HG02852 (cell line): ENCODE results near the gene NUDT22.

Experiments used
- ATAC-seq: cut with Tn5 transposase; IDR thresholded peaks from one replicate; pipeline ENCODE4 v1.9.1; 2021; ENCODE audit warnings: mild to moderate bottlenecking, moderate library complexity; ENCODE audit not compliant: unreplicated experiment

NUDT22 gene

GRCh38 chr11:64241241-64241490, 15.1 kb downstream of the NUDT22 start:
- peak; percentile 62 for ATAC-seq

DNA sequence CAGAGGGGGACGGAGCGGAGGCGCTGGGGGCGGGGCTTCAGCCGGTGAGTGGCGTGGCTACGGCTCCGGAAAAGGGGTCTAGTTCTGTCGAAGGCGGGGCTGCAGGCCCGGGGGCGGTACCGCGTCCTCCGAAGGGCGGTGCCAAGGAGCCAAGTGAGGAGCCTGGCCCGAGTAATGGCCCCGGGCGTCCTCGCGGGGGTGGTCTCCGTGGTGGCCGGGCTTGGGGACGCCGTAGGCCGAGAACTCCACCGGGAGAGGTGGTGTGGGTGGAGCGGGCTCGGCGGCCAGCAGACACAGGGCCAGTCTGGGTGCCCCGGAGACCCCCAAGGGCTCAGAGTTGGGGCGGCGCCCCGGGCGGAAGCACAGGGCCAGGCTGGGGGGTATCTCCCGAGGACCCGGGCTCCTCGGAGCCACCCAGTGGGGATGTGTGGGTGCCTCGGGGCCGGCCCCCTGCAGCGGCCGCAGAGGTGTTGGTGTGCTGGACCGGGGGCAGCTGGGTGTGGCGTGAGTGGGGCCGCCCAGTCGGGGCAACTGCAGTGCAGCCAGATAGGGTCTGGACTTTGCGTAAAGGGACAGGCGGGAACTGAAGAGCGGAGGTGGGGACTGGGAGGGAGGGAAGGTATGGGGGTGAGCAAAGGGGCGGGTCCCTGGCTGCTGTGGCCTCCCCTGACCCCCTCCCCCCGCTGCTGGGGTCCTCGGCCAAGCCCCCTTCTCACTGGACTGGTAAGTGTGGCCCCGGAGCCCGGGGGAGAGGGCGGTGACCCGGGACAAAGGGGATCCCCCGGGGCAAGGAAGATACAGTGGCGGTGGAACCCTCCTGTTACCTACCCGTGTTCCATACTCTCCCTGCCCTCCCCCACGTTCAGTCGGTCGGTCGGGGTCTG, 15.7 kb downstream of the NUDT22 start:
- ATAC-seq, result peak; percentile 58

GRCh38 chr11:64243236-64243854, 17.3 kb downstream of the NUDT22 start:
- ATAC-seq, result no peak

GRCh38 chr11:64244107-64244506, 18.0 kb downstream of the NUDT22 start:
- ATAC-seq, result no peak

GRCh38 chr11:64244966-64245365, 18.9 kb downstream of the NUDT22 start:
- ATAC-seq, result no peak

- no peak for ATAC-seq
Measured at GRCh38 chr11:64245401-64245796, 19.3 kb downstream of the NUDT22 start.

DNA sequence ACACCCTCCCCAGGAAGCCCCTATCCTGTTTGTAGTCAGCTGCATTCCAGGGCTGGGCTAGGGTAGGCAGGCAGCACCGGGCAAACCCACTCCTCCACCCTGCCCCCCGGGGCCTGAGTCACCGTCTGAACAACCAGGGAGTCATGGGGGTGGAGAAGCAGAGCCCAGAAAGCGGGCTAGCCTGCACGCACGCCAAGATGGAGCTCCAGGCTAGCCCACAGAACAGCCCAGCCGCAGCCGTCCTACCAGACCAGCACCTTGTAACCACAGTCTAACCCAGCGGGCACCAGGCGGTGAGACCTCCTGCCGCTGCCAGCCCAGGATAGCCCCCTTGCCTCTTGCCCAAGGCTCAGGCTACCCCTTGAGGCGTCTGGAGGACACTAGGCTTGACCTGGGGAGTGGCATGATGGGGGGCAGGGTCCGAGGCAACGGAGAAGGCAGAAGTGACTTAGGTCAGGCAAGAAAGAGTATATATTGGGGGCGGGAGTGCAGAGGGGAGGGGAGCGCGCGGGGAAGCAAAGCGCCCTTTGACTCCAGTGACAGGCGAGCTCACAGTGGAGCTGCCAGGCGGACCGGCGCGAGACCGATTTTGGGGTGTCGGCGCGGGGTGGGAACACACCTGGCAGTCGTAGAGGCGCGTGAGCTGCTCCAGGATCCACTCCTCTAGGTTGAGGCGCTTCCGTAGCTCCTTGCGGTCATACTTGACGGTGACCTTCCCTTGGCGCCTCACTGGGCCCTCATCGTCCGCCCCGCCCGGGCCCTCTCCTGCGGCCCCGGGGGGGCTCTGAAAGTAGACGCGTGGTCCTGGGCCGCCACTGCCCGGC, 19.9 kb downstream of the NUDT22 start:
- no peak for ATAC-seq

DNA sequence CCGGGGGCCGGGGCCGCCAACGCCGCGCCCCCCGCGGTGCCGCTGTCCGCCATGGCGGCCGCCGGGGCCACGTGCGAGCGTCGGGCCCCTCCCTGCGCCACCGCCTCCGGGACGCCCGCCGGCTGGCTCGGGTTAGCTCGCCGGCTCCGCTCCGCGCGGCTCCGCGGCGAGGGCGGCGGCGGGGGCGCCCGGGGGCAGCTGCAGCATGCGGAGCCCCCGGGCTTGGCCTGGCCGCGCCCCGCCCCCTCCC, 20.5 kb downstream of the NUDT22 start:
- ATAC-seq, result peak; percentile 0

DNA sequence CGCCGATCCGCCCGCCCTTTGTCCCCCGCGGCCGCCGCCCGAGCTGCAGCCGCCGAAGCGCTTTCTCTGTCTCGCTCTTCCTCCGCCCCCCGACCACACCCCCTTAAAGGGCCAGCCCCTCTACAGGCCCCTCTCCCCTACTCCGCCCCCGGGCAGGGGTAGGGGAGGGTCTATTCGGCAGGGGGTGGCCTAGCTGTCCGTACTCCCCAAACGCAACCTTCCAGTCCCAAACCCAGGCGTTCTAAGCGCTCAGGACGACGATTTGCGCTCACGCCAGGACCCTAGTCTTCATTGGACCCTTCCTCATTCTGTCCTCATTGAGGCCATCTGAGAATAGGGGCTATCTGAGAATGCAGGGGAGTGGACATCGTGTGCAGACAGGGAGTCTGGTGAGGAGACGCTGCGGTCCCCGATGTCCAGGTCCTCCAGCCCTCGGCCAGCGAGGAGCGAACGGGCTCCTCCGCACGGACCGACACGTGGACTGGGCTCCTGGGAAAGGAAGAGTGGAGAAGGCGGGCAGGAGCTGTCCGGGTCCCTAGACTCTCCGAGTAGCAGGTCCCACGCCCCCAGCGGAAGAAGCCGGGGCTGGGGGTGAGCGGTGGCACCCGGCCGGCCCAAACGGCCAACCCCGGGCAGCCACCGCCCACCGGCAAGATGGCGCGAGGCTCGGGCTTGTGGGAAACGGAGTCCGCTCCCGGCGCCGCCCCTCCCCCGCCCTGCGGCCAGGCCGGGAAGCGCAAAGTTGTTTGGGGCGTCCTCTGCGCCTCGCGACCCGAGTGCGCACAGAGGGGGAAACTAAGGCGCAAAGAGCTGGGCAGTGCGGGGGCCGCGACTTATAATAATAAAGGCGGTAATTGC, 21.0 kb downstream of the NUDT22 start, which contains the start of gene PPP1R14B:
Gene PPP1R14B (minus strand): TSS at position 73 of the 858 bp plus-strand sequence. CDS start 270 bp downstream, outside the sequence.
- peak; percentile 37 for ATAC-seq

DNA sequence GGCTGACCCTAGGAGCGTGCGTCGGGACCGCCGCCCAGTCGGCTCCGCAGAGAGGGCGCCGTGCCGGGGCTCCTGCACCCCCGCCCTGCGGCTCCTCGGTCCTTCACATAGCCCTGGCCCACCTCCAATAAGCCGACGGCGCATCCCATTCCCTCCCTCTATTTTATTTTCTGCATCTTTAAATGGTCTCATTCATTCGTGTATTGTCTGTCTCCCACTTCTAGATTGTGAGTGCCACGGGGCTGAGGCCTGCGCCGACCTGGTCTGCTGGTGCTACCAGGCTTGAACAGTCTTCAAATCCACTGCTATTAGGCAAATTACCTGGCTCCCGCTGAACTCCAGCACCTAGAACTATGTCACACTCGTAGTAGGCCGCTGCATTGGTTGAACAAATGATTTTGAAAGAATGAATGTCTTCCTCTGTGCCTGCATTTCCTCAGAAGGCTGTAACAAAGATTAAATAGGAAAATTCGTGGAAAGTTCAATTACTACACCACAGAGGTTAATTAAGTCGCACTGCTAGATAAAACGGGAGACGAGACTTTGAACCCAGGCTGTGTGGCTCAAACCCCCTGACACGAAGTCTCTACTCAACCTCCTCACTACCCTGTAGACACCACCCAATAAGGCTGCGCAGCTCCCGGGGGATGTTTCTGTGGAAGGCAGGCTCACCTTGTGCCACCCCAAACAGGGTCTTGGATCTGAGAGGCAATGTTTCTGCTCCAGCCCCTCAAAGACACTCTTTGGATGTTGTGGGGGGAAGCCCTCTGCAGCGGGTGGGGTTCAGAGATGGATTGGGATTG, 21.9 kb downstream of the NUDT22 start:
- ATAC-seq, result no peak

DNA sequence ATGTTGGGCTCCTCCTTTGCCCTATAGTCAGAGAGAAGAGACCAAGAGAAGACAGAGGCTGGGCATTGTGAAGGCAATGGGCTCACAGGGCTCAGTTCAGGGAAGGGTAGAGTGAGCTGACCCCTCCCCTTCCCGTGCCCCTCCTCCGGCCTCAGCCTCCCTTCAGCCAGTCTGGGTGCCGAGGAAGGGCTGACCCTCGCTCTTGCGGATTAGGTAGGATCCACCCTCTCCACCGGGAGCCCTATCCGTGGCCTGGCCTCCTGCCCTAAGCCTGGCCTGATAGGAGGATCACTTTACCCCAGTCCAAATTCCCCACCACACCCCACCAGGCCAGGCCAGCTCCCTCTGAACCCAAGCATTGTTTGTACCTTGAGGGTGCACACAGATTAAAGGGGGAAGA, 22.5 kb downstream of the NUDT22 start:
- no peak for ATAC-seq

GRCh38 chr11:64249038-64249437, 23.0 kb downstream of the NUDT22 start:
- no peak for ATAC-seq

DNA sequence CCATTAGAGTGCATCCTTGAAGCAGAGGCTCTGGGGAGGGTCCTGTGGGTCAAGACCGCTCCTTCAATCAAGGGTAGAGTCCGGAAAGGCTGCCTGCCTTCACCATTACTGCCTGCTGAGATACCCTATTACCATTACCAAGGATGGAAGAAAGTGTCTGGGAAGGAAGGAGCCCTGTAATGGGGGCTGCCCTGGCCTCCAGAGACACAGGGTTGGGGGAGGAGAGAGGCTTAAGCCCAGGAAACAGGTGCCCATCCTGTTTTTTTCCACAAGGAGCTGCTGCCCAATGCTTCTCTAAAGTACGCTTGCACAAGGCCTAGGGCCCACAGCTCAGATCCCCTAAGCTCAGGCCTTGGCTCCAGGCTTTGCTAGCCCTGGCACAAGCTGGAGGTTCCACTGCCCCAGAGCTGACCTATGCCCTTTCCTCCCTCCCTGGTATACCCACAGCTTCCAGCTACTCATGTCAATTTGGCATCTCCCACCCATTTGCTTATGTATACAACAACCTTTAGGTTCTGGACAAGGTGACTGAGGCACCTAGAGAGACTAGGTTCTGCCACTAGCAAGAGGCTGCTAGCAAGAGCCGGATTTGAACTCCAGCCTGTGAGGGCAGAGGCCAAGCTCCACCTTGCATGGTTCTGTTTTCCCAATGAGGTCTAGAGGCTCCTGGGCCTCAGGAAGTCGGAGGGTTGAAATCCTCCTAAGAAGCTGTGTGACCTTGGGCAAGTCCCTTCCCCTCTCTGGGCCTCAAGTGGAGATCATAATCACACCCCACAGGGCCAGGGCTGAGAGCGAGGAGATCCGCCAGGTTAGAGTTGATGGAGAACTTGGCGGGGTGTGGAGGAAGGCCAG, 23.7 kb downstream of the NUDT22 start:
- ATAC-seq, result no peak

DNA sequence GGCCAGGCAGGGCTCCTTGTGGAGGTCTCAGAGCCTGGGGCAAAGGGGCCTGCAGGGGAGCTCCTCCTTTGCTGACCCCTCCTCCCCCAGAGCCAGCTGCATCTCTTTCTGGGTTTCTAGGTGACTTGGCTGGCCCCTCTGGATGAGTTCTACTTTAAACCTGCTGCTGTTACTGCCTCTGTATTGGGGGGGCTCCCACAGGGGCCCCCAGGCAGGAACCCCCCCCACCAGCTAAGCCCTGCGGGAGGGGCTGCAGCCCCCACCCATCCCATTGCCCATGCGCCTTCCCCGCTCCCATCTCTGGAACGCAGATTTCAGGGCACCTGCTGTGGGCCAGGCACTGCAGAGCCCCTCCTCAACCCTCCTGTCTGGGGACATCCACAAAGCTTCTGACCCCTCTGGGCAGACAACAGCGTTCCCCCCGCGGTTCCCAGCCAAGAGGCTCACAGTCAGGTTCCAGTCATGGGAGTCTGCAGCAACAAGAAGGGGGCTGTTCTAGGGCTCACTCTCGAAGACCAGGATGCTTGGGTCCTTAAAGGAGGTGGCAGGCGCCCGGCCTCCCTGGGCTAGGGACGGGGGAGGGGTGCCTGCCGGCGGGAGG, 24.4 kb downstream of the NUDT22 start:
- ATAC-seq, result no peak

- peak; percentile 44 for ATAC-seq
Measured at GRCh38 chr11:64251016-64251752, 25.1 kb downstream of the NUDT22 start, which contains the start of gene PLCB3. PLCB3 (plus strand) TSS chr11:64251530; CDS start chr11:64251650, 120 bp downstream.

GRCh38 chr11:64251753-64252002, 25.6 kb downstream of the NUDT22 start:
- peak; percentile 14 for ATAC-seq

GRCh38 chr11:64252003-64252872, 26.2 kb downstream of the NUDT22 start:
- ATAC-seq, result no peak
